GM21723 (cell line): ENCODE measurements around the gene SOD1.
"Not testable (repeated sequence)": the region's sequence is repeated elsewhere in the genome, so short reads cannot be mapped to it uniquely, and the experiment has no call there.

Experiments
- ATAC-seq: cut with Tn5 transposase; IDR thresholded peaks from one replicate; pipeline ENCODE4 v1.9.1; 2021; ENCODE audit warnings: mild to moderate bottlenecking, moderate library complexity; ENCODE audit not compliant: unreplicated experiment

Gene SOD1

DNA sequence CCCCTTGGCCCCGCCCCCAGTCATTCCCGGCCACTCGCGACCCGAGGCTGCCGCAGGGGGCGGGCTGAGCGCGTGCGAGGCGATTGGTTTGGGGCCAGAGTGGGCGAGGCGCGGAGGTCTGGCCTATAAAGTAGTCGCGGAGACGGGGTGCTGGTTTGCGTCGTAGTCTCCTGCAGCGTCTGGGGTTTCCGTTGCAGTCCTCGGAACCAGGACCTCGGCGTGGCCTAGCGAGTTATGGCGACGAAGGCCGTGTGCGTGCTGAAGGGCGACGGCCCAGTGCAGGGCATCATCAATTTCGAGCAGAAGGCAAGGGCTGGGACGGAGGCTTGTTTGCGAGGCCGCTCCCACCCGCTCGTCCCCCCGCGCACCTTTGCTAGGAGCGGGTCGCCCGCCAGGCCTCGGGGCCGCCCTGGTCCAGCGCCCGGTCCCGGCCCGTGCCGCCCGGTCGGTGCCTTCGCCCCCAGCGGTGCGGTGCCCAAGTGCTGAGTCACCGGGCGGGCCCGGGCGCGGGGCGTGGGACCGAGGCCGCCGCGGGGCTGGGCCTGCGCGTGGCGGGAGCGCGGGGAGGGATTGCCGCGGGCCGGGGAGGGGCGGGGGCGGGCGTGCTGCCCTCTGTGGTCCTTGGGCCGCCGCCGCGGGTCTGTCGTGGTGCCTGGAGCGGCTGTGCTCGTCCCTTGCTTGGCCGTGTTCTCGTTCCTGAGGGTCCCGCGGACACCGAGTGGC is at the start of gene SOD1:
TSS of gene SOD1 (plus strand) at position 158 of the 723 bp plus-strand sequence. CDS start at position 235, 77 bp downstream.
- peak; percentile 95 for ATAC-seq

DNA sequence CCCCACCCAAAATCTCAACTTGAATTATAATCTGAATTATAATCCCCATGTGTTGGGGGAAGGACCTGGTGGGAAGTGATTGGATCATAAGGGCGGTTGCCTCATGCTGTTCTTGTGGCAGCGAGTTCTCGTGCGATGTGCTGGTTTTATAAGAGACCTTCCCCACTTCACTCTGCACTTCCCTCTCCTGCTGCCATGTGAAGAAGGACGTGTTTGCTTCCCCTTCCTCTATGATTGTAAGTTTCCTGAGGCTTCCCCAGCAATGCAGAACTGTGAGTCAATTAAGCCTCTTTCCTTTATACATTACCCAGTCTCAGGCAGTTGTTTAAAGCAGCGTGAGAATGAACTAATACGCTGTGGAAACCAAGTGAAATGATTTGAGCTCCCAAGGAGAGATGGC is 48.0 kb upstream of the SOD1 start:
- ATAC-seq, result no peak

DNA sequence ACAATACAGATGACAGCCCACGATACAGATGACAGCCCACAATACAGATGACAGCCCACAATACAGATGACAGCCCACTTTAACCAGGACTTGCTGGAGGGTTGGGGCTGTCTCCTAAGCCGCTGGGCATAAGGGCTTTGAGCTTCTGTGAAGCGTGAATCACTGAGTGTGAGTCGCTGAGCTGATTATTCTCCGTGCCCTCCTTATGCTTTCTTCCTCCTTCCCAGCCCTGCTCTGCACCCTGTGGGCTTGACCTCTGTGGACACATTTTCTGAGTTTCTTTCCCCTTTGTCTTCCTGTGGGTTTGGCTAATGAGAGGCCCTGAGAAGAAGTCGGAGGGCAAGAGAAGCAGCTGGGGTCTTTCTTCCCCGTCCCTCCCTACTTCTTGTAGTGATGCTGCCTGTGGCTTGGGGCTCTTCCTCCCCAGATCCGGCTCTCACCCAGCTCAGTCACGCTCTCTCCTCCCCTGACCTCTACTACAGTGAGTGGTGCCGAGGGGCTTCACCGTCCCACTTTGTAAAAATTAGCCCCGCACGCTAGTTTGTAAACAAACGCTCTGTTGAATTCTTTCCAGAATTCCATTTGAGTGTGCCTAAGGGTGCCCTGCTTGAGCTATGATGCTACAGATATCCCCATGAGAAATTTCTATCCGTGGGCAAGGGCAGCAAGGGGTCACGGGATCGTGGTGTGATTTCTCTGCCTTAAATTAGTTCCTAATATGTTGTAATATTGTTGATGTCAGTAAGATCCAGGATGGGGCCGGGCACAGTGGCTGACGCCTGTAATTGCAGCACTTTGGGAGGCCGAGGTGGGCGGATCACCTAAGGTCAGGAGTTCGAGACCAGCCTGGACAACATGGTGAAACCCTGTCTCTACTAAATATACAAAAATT is 46.4 kb upstream of the SOD1 start:
- ATAC-seq, result no peak

DNA sequence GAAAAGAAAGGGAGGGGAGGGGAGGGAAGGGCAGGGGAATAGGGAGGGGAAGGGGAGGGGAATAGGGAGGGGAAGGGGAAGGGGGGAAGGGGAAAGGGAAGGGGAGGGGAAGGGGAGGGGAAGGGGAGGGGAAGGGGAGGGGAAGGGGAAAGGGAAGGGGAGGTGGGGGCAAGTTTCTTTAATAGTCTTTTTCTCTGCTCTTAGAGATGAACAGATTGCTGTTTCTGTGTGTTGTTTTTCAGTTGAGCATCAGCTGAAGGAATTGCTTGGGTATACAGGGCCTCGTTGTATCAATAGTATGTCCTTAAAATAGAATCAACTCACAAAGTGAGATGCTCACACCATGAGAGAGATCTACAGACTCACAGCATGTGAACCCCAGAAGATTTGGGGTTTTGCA is 44.8 kb upstream of the SOD1 start:
- ATAC-seq, result no peak

DNA sequence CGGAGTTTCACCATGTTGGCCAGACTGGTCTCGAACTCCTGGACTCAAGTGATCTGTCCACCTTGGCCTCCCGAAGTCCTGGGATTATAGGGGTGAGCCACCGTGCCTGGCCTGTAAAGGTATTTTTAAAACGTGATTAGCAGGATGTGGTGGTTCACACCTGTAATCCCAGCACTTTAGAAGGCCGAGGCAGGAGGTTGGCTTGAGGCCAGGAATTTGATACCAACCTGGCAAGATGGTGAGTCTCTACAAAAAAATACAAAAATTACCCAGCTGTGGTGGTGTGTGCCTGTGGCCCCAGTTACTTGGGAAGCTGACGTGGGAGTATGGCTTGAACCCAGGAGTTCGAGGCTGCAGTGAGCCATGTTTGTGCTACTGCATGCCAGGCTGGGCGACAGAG is 43.3 kb upstream of the SOD1 start:
- no peak for ATAC-seq

DNA sequence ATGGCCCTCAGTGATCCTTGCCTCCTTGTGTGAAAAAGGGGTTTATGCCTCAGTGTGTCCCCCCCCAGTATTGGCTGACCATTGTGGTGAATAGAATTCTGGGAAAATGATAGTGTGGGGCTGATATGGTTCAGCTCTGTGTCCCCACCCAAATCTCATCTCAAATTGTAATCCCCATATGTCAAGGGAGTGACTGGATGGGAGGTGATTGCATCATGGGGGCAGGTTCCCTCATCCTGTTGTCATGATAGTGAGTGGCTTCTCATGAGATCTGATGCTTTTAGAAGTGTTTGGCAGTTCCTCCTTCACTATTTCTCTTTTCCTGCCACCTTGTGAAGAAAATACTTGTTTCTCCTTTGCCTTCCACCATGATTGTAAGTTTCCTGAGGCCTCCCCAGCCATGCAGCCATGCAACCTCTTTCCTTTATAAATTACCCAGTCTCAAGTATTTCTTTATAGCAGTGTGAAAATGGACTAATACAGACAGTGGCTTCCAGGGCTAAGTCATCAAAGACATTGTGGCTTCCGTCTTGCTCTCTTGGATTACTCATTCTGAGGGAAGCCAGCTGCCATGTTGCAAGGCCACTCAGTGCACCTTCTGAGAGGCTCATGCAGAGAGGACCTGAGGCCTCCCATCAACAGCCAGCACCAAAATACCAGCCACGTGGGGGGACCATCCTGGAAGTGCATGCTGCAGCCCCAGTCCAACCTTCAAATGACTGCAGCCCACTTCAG is 40.6 kb upstream of the SOD1 start:
- no peak for ATAC-seq

DNA sequence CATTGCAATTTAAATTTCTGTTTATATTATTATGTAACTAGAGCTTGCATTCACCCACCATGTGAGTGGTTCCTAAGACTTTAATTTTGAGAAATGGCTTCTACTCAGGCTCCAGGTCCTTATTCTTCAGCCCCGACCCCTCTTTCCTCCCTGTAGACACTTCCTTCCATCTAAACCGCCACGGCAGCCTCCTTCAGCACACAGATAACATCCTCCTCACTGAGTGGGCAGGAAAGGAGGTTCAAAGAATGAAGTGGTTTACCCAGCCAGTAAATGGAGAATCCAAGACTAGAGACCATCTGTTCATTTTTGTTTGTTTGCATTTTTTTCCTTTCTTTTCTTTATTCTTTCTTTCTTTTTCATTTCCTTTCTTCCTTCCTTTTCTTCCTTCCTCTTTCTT is 37.1 kb upstream of the SOD1 start:
- ATAC-seq, result no peak

DNA sequence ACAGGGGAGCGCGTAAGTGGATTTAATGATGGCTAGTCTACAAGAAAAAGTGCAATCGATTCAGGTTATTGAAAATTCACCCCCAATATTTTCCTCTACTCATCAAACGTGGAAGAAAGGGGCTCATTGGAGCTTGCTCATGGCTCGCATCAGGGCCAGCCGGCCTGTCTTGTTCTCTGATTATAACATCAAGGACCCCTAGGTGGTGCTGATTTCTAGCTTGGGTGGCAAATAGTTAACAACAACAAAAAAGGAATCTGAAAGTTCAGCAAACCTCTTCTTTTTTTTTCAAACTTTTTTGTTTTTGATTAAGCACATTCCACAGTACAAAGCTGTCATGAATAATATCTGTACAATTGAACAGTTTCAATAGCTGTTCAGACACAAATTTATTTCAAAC is 35.8 kb upstream of the SOD1 start:
- ATAC-seq, result no peak

DNA sequence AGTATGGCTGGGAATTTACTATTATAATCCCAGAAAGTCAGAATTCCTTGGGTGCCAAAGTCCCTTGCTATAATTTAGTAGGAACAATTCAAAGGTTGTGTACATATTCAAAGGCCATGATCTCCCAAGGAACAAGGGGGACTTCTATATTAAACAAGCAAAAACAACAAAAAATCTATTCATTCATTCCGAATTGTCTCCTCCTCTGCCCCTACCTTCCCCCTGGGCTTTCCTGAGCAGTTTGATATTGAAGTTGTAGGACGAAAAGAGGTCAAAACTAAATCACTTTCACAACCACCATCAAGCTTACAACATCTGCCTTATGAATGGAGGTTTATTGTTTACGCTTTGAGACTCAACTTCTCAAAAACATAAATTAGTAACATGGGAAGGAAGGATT is 35.3 kb upstream of the SOD1 start:
- no peak for ATAC-seq

DNA sequence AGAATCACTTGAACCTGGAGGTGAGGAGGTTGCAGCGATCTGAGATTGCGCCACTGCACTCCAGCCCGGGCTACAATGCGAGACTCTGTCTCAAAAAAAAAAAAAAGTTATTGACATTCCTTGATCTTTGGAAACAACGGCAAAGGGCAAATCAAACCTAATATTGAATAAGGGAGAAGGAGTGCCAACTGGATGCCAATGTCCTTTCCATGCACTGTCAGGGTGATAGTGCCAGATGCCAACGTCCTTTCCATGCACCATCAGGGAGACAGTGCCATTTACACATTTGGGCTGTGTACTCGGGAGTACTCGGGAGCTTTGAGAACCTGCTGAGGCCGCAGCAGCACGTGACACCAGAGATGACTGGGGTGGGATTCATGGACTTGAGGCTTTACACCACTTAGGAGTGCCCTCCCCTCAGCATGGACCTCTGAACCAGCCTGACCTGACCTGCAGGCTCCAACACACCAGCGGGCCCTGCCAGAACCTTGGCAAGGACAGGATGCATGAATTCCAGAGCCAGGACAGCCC is 34.5 kb upstream of the SOD1 start:
- ATAC-seq, result no peak

DNA sequence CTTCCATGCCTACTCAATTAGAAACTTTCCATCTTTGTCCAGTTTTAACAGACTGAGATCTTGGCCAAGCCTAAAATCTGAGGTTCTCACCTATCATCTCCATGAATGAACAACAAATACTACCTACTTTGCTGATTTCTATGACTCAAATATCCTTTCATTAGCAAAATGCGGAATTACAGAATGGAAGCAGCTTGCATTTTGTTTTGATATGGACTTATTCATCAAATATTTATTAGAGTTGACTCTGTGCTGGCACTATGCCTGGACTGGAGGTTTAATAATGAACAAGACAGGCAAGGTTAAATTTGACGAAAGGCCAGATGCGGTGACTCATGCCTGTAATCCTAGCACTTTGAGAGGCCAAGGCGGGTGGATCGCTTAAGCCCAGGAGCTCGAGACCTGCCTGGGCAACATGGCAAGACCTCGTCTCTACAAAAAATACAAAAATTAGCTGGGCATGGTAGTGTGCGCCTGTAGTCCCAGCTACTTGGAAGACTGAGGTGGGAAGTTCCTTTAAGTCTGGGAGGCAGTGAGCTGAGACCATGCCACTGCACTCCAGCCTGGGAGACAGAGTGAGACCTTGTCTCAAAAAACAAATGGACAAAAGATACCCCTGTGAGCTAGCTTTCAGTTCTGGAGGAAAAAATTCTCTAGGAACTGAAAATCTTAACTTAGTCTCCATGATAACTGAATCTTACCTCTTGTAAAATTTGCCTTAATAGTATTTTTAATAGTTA is 29.4 kb upstream of the SOD1 start:
- no peak for ATAC-seq

DNA sequence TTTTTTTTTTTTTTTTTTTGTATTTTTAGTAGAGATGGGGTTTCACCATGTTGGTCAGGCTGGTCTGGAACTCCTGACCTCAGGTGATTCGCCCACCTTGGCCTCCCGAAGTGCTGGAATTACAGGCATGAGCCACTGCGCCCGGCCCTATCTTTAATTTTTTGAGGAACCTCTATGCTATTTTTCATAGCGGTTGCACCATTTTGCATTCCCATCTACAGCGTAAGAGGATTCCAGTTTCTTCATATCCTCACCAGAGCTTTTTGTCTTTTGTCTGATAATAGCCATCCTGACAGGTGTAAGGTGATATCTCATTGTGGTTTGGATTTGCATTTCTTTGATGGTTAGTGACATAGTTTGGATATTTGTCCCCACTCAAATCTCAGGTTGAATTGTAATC is 27.6 kb upstream of the SOD1 start:
- ATAC-seq, result not testable (repeated sequence)

DNA sequence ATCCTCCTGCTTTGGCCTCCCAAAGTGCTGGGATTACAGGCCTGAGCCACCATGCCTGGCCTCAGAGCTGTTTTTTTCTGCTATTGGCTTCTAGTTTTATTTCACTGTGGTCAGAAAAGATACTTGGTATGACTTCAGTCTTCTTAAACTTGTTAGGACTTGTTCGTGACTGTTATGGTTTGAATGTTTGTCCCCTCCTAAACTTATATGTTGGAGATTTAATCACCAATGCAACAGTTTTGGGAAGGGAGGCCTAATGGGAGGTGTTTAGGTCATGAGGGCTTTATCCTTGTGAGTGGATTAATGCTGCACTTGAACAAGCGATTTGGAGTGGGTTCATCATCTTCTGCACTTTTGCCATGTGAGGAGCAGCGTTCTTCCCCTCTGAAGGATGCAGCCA is 24.5 kb upstream of the SOD1 start:
- ATAC-seq, result no peak

DNA sequence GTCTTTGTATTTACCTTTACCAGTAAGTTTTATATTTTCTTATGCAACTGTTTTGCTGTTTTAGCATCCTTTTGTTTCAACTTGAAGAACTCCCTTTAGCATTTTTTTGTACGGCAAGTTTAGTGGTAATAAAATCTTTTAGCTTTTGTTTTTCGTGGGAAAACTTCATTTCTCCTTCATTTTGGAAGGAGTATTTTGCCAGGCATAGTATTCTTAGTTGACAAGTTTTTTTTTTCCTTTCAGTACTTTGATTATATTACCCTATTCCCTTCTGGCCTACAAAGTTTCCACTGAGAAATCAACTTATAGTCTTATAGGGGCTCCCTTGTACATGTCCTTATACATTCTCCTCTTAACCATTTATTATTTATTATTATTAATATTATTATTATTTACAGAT is 22.6 kb upstream of the SOD1 start:
- ATAC-seq, result no peak

DNA sequence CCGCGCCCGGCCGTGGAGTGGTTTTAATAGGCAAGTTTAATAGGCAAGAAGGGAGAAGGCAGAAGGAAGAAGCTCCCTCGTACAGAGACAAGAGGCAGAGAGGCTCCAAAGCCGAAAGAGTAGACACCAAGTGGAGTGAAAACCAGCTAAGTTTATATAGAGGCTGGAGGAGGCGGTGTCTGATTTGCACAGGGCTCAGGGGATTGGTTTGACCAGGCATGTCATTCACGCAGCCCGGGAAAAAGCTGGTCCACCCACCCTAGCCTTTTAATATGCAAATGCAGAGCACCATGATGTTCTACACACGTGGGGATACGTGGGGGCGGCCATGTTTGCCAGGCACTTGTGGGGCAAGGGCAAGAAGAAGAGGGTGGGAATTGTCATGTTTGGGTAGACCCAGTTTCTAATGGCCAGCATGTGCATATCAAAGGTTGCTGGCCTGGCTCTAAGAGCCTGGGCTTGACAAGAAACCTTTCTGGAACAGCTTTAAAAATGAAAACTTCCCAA is 18.0 kb upstream of the SOD1 start:
- no peak for ATAC-seq

DNA sequence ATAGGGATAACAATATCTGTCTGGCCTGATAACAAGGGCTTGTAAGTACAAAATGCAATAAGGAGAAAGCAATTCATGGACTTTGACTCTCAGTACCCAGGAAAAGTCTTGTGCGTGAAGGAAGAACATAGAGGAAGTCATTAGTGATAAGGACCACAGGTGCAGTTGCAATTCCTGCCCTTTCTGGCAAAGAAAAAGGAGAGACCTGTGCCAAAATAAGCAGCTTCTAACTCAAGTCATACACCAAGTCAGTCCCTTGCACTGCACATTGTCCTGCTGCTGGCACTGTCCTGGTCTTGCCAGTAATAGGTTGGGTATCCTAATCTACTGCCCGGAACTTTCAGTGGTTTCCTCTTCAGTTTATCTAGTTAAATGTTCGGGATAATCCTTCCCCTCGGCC is 14.8 kb upstream of the SOD1 start:
- no peak for ATAC-seq

DNA sequence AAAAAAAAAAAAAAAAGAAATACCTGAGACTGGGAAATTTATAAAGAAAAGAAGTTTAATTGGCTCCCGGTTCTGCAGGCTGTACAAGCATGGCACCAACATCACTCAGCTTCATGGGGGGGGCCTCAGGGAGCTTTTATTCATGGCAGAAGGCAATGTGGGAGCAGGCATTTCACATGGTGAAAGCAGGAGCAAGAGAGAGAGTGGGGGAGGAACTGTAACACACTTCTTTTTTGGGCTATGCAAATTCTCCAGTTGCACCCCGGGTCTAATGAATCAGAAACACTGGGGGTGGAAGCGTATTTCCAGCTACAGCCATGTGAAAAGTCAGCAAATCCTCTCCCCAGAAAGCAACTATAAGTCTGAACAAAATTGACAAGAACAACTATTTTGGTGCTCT is 11.8 kb upstream of the SOD1 start:
- ATAC-seq, result peak; percentile 87

DNA sequence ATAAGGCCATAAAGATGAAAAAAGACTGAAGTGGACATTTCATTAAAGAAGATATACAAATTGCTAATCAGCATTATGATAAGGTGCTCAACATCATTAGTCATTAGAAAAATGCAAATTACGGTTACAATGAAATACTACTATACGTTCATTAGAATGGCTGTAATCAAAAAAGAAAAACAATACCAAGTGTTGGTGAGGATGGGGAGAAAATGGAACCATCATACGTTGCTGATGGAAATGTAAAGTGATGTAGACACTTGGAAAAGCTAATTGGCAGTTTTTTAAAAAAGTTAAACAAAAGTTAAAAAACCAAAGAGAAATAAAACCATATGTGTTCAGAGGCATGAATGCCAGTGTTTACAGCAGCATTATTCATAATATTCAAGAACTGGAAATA is 8.6 kb upstream of the SOD1 start:
- ATAC-seq, result no peak

DNA sequence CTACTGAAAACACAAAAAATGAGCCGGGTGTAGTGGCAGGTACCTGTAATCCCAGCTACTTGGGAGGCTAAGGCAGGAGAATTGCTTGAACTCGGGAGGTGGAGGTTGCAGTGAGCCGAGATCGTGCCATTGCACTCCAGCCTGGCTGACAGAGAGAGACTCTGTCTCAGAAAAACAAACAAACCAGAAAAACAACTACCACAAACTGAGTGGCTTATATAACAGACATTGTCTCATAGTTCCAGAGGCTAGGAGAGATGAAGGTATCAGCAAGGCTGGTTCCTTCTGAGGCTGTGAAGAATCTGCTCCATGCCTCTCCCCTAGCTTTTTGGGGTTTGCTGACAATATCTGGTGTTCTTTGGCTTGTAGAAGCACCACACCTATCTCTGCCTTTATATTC is 8.0 kb upstream of the SOD1 start:
- not testable (repeated sequence) for ATAC-seq

DNA sequence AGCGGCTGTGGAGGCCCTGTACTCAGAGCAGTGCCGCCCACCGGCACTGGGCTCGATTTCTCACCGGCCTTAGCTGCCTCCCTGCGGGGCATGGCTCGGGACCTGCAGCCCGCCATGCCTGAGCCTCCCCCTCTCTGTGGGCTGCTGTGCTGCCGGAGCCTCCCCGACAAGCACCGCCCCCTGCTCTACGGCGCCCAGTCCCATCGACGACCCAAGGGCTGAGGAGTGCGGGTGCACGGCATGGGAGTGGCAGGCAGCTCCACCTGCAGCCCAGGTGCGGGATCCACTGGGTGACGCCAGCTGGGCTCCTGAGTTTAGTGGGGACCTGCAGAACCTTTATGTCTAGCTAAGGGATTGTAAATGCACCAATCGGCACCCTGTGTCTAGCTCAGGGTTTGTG is 5.2 kb upstream of the SOD1 start:
- no peak for ATAC-seq
